Pulmonary artery endothelial cell (primary cell): Measurements from ENCODE around the gene CR1. TPM values are rescaled to one million over a fixed set of nuclear protein-coding genes. Genes with fewer than 3 reads are reported as not detected.
"Not testable (repeated sequence)": the region's sequence is repeated elsewhere in the genome, so short reads cannot be mapped to it uniquely, and the experiment has no call there.

Experiments used
- DNase-seq: peaks from one replicate; pipeline ENCODE4 v3.0.0-alpha.2; 2011; ENCODE audit warnings: low read depth, low spot score
- total RNA-seq: library from RNA; depleted of rRNA; stranded (reverse); fragments of >200 nt; gene quantifications from 2 replicates; pipeline ENCODE4 v1.2.3, GENCODE V29; 2014

Gene CR1
- total RNA-seq, 1 donor from 2014 or later = not detected

DNA sequence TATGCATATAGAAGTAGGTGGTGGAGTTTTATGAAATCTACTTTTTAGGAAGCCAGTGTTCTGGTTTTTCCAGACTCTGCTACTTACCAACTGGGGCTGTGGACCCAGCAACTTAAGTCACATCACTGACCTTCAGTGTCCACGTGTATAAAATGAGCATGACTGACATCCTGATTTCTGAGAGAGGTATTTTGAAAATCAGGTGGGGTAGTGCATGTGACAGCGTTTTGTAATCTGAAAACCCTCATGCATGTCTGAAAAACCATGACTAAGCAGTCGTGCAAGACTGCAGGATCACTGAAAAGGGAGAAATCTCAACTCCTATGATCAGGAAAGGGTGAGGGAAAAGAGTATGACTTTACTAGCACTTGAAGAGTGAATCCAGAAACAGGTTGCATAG lies 175.0 kb downstream of the CR1 start:
- DNase-seq = no peak

DNA sequence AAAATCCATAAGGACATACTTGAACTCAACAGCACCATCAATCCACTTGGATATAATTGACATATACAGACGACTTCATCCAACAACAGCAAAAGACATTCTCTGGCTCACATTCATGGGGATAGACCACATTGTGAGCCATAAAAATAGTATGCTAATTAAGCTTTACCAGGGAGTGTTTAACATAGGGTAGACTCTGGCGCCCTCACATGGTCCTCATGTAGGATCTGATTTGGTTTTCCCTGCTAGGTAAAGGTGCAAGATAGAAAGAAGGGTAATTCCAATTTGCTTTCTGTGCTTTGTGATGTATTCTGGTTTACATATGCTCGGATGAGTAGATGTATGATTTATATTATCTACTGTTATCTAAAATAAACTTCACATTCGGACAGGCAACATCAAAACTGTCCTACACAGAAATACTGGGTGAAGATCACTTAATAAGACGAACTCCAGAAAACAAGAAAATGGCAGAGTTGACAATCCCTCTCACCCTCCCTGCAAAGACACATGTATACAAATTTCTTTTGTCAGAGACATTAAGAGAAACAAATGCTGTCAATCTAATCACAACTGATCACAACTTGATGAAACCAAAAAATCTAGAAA lies 176.7 kb downstream of the CR1 start:
- peak; percentile 8 for DNase-seq

DNA sequence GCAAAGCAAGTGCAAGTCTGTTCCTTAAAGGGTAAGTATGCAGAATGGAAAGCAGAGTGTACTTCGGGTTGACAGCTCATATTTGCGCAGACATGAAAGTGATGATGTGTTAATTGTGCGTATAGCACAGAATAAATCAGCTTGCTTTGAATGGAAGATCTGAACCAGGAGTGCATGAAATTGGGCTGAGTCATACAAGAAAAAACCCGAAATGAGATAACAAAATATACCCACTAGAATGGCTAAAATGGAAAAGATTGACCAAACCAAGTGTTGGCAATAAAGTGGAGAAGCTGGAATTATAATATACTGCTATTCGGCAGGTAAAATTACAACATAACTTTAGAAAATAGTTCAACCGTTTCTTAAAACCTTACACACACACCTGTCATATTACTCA lies 177.4 kb downstream of the CR1 start:
- no peak for DNase-seq

DNA sequence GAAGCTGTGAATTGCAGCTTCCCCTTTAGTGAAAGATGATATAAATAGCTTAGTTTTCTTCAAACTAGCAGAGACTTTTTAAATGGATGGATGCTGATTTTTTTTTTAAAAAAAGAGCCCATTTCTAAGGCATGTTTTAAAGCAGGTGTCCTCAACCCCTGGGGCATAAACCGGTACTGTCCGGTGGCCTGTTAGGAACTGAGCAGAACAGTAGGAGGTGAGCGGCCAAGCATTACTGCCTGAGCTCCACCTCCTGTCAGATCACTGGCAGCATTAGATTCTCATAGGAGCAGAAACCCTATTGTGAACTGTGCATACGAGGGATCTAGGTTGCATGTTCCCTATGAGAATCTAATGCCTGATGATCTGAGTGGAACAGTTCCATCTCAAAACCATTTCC lies 180.2 kb downstream of the CR1 start:
- no peak for DNase-seq

DNA sequence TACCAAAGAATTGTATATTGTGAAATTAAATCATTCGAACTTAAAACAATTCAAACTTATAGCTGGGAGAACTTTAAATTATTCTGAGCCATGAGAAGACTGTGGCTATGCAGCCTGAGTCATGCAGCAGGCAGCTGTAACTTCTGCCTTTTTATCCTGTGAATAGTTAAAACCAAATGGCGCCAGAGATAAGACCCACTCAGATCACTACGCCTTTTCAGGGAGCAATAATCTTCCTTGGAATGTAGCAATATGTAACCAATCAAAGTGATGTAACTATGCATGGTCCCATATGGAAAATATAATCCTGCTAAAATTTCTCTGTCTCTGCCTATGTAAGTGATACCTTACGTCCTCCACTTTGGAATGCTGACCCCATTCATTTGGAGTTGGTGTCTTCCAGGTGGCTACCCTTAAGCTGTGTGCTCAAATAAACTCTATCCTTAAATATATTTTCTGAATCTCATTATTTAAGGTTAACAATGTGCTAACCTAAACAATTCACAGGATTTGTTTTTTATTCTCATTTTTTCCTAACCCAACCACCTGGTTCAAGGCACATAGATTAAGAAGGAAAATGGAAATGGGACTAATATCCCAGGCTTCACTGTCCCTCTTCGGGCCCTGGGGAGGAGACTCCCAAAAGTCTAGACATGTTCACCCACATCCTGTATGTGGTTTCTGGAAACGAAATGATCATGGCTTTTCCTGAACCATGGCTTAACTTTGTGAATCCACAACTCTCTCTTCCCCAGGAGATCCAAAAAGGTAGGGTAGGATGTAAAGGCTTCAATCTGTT lies 184.8 kb downstream of the CR1 start:
- not testable (repeated sequence) for DNase-seq

DNA sequence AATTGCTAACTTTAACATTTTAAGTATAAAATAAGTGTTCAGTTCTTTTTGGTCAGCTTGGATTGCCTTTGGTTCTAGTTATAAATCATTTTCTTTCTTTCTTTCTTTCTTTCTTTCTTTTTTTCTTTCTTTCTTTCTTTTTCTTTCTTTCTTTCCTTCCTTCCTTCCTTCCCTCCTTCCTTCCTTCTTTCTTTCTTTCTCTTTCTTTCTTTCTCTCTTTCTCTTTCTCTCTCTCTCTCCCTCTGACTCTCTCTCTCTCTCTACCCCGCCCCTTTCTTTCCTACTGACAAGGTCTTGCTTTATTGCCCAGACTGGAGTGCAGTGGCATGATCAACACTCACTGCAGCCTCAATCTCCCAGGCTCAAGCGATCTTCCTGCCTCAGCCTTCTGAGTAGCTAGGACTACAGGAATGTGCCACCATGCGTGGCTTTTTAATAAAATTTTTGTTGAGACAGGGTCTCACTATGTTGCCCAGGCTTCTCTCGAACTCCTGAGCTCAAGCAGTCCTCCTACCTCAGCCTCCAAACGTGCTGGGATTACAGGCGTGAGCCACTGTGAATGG lies 187.0 kb downstream of the CR1 start:
- DNase-seq = not testable (repeated sequence)

DNA sequence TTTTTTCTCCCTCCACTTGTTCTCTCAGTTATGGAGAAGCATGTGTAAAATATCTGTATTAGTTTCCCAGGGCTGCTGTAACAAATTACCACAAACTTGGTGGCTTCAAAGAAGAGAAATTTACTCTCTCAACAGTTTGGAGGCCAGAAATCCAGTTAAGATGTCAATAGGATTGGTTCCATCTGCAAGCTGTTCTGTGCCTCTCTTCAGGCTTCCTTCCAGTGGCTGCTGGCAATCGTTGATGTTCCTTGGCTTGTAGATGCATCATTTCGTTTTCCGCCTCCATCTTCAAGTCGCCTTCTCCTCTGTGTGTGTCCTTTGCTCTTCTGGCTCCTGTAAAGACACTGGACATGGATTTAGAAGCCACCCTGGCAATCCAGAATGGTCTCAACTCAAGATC lies 194.6 kb downstream of the CR1 start:
- not testable (repeated sequence) for DNase-seq

DNA sequence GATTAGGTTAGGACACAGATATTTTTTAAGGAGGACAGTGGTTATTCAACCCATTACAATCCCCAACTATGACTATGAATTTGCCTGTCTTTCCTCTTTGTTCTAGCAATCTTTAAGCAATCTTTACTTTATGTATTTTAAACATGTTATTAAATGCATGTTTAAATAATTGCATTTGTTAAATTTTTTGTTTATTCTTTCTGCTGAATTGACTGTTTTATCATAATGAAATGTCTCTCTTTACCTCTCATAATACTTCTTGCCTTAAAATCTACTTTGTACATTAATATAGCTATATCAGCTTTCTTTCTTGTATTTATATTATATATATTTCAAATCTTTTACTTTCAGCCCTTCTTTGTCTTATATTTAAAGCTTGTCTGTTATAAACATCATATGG lies 195.1 kb downstream of the CR1 start:
- DNase-seq = no peak

Other genes starting within 250 kb of the CR1 start
- 43.5 and 73.1 TPM in 2 replicates for gene CD55, start 174.5 kb upstream of the CR1 start, total RNA-seq
- not detected in 2 replicates for gene CR2, start 41.8 kb upstream of the CR1 start, total RNA-seq
- not detected in 2 replicates for gene CR1L, start 149.0 kb downstream of the CR1 start, total RNA-seq